Measurements from ENCODE around the gene RPS6KB2.

DNA sequence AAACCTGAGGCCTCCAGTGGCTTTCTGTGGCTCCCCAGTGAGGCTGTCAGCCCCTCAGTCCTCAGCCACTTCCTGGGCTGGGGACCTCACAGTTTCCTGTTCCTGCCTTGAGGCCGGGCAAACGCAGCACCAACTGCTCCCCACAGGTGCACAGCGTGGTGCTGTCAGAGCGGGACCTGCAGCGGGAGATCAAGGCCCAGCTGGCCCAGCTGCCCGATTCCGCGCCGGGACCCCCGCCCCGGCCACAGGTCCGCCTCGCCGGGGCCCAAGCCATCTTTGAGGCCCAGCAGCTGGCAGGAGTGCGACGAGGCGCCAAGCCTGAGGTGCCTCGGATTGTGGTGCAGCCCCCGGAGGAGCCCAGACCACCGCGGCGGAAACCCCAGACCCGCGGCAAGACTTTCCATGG lies 19.0 kb upstream of the RPS6KB2 start:
- TF ChIP-seq GABPA (IDR thresholded peaks at IDR 0.05; ENCODE audit: low read depth) (peak; percentile 63), POLR2AphosphoS5 (IDR thresholded peaks at IDR 0.05; ENCODE audit: low read depth) (peak; percentile 87; the same call in 1 of the 2 replicates)
- TF ChIP-seq, protein P1, sequence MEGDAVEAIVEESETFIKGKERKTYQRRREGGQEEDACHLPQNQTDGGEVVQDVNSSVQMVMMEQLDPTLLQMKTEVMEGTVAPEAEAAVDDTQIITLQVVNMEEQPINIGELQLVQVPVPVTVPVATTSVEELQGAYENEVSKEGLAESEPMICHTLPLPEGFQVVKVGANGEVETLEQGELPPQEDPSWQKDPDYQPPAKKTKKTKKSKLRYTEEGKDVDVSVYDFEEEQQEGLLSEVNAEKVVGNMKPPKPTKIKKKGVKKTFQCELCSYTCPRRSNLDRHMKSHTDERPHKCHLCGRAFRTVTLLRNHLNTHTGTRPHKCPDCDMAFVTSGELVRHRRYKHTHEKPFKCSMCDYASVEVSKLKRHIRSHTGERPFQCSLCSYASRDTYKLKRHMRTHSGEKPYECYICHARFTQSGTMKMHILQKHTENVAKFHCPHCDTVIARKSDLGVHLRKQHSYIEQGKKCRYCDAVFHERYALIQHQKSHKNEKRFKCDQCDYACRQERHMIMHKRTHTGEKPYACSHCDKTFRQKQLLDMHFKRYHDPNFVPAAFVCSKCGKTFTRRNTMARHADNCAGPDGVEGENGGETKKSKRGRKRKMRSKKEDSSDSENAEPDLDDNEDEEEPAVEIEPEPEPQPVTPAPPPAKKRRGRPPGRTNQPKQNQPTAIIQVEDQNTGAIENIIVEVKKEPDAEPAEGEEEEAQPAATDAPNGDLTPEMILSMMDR (IDR thresholded peaks at IDR 0.05; ENCODE audit: insufficient read depth, low read length): no peak
- TF ChIP-seq, protein P2, sequence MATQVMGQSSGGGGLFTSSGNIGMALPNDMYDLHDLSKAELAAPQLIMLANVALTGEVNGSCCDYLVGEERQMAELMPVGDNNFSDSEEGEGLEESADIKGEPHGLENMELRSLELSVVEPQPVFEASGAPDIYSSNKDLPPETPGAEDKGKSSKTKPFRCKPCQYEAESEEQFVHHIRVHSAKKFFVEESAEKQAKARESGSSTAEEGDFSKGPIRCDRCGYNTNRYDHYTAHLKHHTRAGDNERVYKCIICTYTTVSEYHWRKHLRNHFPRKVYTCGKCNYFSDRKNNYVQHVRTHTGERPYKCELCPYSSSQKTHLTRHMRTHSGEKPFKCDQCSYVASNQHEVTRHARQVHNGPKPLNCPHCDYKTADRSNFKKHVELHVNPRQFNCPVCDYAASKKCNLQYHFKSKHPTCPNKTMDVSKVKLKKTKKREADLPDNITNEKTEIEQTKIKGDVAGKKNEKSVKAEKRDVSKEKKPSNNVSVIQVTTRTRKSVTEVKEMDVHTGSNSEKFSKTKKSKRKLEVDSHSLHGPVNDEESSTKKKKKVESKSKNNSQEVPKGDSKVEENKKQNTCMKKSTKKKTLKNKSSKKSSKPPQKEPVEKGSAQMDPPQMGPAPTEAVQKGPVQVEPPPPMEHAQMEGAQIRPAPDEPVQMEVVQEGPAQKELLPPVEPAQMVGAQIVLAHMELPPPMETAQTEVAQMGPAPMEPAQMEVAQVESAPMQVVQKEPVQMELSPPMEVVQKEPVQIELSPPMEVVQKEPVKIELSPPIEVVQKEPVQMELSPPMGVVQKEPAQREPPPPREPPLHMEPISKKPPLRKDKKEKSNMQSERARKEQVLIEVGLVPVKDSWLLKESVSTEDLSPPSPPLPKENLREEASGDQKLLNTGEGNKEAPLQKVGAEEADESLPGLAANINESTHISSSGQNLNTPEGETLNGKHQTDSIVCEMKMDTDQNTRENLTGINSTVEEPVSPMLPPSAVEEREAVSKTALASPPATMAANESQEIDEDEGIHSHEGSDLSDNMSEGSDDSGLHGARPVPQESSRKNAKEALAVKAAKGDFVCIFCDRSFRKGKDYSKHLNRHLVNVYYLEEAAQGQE (IDR thresholded peaks at IDR 0.05; ENCODE audit: insufficient replicate concordance, low read depth): no peak

All from HL-60 (cell line).